GM21423 (cell line): ENCODE data around the gene AMH.
"Not testable (repeated sequence)": the region's sequence is repeated elsewhere in the genome, so short reads cannot be mapped to it uniquely, and the experiment has no call there.

Source experiments
- ATAC-seq: cut with Tn5 transposase; IDR thresholded peaks from one replicate; pipeline ENCODE4 v1.9.1; 2021; ENCODE audit warnings: mild to moderate bottlenecking, moderate library complexity; ENCODE audit not compliant: unreplicated experiment

AMH gene

DNA sequence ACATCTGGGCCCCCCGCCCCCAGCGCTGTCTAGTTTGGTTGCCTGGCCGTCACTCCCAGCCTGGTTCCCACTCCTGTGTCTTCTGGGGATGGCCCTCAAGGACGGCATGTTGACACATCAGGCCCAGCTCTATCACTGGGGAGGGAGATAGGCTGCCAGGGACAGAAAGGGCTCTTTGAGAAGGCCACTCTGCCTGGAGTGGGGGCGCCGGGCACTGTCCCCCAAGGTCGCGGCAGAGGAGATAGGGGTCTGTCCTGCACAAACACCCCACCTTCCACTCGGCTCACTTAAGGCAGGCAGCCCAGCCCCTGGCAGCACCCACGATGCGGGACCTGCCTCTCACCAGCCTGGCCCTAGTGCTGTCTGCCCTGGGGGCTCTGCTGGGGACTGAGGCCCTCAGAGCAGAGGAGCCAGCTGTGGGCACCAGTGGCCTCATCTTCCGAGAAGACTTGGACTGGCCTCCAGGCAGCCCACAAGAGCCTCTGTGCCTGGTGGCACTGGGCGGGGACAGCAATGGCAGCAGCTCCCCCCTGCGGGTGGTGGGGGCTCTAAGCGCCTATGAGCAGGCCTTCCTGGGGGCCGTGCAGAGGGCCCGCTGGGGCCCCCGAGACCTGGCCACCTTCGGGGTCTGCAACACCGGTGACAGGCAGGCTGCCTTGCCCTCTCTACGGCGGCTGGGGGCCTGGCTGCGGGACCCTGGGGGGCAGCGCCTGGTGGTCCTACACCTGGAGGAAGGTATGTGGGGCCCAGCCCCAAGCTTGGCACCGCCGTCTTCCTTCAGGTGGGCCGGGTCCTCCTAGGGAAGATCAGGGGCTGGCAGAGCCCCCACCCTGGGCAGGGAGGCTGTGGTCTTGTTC lies at the start of gene AMH:
AMH (plus strand) TSS at position 314 of the 857 bp plus-strand sequence; CDS start at position 324, 10 bp downstream.
- no peak for ATAC-seq

DNA sequence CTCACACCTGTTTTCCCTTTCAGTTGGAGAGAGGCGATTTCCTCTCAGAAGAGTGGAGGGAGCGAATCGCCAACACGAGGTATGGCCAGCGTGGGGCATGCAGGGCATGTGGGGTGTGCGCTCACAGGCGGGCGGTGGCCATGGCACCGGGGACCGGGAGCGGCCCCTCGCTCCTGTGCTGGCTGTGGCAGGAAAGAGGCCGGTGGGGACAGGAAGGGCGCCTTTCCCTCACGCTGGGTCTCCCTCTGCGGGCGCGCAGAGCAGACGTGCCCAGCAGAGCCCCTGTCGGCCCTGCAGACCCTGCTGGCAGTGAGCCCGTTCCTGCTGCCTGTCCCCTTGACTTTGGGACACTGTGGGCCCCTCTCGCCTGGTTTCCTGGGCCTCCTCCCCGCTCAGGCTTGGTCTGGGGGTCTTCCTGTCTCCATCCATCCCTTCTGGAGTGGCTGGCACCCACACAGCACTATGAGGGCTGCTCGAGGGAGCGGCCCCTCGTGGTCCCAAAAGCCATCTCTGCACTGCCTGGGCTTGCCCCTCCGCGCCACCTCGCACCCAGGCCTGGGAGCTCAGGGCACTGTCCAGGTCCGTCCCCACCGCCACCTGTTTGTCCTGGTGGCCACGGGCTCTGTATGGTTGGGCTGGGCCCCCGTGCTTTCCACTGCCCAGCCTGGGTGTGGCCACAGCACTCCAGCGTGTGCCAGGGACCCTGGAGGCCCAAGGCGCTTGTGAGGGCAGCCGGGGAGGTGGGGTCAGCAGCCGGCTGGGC lies 49.1 kb upstream of the AMH start:
- ATAC-seq: no peak

DNA sequence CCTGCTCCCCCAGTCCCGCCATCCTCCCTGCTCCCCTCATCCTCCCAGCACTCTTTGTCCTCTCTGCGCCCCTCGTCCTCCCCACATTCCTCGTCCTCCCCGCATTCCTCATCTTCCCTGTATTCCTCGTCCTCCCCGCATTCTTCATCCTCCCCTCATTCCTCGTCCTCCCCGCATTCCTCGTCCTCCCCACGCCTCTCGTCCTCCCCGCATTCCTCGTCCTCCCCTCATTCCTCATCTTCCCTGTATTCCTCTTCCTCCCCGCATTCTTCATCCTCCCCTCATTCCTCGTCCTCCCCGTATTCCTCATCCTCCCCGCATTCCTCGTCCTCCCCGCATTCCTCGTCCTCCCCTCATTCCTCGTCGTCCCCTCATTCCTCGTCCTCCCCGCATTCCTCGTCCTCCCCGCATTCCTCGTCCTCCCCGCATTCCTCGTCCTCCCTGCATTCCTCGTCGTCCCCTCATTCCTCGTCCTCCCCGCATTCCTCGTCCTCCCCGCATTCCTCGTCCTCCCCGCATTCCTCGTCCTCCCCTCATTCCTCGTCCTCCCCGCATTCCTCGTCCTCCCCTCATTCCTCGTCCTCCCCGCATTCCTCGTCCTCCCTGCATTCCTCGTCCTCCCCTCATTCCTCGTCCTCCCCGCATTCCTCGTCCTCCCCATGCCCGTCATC lies 48.4 kb upstream of the AMH start:
- ATAC-seq: not testable (repeated sequence)

DNA sequence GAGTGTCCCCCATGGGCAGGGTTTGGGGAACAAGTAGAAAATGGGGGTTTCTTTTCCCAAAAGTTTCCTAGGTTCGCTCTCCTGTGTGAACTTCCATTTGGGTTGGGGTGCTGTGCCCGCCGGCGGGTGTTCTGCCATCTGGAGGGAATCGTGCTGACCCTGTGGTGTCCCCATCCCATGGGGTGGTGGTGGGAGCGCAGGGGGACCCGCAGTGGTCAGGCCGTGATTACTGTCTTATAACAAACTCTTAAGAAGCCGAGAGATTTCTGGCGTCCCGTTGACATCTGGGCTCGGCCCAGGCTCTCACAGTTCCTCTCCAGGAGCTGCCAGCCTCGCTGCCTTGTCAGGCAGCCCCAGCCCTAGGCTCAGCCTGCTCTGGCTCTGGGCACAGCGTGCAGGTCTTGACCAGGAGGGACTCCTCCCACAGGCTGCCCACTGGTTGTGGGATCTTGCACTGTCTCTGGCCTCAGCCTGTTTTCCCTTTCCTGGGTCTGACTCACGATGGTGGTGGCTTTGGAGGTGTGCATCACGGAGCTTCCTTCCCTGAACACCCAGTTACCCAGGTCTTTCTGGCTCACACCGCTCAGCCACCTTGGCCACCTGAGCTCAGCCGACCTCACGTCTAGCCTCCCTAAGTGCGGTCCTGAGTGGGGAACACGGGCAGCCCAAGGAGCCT lies 47.5 kb upstream of the AMH start:
- ATAC-seq: no peak

DNA sequence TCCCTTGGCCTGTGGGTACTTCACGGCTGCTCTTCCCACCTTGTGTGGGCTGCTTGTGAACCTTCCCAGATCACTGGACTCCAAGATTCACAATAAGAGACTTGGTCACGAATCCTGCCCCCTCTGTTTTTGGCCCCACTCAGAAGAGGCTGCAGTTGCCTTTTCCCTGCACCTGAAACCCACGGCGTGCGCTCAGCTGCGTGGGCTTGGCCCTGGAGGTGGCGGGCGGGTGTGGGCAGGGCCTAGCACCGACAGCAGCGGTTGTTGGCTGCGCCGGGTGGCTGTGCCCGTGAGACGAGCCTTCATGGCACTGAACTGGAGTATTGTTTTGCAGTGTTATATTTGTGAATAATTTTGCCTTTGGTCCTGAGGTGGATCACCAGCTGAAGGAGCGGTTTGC lies 46.8 kb upstream of the AMH start:
- no peak for ATAC-seq

DNA sequence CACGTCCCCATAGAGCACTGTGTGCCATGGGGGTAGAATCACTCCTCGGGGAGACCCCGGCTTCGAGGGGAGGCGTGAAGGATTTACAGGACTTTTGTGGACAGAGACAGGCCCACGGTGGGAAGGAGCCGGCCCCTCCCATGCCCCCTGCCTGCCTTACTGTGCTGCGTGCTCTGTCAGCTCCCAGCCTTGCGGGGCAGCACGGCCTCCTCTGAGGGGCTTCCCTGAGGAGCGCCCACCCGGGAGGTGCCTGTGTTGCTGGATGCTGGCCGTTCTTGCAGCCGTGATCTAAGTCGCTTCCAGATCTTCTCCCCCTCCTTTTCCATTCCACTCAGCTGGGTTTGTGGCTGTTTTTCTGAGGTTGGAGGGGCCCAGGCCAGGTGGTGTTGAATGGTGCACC lies 42.1 kb upstream of the AMH start:
- ATAC-seq: no peak

DNA sequence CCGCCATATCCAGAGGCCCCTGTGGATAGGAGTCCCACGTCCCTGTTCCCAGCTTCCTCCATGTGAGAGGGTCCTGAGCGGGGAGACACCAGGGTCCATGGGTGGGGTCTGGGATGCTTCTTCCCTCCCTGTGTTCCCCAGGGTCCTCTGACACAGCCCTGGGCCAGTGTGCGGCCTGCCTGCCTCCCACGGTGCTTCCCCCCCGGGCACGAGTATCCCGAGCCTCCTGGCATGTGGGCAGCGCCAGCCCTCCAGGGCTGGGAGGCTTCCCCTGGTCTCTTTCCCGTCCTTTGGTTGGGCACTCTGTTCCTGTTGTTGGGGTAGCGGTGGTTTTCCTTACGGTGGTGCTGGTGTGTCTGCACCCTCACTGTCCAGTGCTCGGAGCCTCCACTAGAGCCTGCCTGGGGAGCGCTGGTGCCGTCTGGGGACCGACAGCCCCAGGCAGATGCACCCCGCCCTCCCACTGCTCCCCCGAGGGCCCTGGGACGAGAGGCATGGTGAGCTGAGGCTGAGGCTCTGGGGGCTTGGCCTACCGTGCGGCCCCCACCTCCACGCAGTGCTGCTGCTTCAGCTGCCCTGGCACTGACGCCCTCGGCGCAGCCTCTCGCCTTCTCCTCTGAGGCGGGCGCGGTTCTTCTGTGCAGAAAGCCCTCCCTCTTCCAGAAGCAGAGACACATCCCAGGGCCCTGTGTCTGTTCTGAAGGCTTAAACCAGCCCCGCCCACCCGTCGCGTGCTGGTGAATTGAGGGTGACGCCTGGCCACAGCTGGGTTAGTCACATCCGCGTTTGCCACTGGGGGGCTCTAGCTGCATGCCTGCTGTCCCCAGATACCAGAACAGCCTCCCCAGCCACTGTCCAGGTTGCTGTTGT lies 40.9 kb upstream of the AMH start:
- ATAC-seq: no peak

DNA sequence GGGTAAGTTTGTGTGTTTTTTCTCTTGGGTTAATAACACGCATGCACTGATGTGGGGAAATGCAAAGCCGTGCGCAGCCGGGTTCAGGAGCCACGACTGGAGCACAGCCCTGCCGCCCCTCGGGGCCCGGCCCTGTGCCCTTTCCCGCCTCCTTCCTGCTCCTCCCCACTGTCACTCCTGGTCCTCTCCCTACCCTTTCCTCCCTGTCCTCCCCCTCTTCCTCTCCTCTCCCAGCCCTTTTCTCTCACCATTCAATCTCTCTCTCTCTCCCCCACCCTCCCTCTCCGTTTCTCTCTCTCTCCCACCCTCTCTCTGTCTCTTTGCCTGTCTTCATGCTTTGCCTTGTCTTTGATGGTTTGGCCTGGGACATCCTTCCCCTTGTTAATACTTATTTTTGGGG lies 40.1 kb upstream of the AMH start:
- no peak for ATAC-seq

DNA sequence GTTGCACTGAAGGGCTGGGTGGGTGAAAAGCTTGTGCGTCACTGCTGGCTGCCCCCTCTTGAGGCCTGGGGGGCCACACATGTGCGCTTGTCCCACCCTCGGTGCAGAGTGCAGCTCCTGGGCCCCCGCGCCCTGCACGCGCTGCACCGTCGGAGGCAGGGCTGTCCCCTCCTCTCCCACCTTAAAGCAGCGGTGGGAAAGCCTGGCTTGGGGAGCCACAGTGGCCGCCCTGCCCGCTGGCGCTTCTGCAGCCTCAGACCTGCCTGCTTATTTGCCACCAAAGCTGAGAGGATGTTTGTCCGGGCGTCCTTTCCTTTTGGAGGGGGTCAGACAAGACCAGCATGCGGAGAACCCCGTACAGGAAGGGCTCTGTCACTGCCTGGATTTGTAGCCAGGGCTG lies 39.7 kb upstream of the AMH start:
- no peak for ATAC-seq

DNA sequence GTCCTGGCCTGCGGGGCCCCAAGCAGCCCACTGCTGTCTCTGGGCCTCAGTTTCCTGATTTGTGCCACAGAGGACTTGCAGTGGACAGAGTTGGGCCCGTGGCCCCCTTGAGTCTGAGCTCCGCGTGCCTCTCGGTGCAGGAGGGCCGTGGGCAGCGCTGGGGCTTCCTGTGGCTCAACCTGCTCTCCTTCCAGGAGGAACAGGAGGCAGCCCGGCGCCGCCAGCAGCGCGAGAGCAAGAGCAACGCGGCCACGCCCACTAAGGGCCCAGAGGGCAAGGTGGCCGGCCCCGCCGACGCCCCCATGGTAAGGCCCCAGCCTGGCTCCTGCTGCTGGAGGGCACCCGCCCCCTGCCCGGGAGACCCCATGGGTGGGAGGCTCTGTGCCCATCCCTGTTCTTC lies 38.9 kb upstream of the AMH start:
- ATAC-seq: no peak

DNA sequence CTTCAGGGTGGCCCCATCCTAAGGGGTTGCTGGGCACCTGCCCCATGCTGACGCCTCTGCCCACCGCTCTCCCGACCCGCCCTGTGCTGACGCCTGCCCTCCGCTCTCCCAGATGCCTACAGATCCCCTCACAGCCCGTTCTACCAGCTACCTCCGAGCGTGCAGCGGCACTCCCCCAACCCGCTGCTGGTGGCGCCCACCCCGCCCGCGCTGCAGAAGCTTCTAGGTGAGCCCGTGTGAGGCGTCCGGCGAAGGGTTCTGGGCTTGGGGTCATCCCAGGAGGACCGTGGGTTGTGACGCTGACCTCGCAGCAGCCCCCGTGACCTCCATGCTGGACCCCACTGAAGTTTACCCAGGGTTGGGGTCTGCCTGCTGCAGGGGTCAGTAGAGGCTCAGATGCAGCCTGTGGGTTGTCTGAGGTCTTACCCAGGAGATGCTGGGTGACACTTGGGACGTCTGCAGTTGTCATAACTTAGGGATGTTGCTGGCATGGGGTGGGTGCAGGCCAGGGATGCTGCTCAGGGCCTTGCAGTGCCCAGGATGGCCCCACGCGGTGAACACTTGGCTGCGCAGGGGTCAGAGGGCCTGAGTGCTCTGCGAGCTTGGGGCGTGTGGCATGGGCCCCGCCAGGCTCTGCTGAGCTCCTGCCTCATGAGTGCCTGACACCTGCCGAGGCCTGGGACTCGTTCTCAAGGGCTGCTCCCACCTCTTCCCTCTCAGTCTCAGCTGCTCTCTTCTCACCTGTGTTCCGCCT lies 38.0 kb upstream of the AMH start:
- no peak for ATAC-seq

DNA sequence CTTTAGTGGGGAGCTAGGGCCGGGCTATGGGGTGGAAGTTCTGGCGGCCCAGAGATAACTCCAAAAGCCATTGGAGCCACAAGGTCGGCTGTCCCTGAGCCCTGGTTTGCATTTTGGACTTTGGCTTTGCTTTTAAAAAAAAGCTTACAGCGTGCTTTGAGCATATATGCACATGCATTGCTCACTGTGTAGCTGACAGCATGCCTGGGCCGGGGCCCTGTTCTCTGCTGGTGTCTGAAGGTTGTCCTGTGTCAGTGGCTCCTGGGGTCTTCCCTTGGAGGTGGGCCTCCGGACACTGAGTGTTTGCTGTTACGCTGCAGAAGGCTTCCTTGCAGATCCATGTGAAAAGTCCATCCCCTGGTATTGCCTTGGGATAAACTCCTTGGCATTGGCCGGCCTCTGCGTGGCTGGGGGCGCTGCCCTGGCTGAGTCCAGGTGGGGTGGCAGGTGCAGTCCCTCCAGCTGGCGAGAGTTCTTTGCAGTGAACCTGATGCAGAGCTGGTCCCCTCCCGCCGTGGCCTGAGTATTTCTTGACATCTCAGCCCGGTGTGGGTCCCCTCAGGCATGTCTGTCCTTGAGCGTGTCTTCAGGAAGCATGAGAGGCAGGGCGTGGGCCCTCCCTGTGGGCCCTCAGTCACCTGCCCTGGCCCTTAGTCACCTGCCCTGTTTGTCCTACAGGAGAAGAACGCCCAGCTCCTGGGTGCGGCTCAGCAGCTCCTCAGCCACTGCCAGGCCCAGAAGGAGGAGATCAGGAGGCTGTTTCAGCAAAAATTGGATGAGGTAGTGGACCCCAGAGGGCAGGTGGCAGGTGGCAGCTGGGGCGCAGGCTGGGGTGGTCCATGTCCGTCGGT lies 36.0 kb upstream of the AMH start:
- ATAC-seq: no peak

DNA sequence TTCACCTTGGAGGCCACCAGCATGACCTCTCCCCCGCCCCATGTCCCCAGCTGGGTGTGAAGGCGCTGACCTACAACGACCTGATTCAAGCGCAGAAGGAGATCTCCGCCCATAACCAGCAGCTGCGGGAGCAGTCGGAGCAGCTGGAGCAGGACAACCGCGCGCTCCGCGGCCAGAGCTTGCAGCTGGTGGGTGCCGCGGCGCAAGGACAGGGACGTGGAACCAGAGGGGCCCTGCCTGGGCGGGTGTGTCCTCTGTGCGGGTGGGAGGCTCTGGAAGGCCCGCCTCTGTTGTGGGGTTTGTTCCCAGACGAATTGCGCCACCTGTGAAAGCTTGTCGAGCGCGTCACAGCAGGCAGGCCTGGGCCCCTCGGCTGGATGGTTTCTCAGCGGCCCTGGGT lies 35.3 kb upstream of the AMH start:
- no peak for ATAC-seq

DNA sequence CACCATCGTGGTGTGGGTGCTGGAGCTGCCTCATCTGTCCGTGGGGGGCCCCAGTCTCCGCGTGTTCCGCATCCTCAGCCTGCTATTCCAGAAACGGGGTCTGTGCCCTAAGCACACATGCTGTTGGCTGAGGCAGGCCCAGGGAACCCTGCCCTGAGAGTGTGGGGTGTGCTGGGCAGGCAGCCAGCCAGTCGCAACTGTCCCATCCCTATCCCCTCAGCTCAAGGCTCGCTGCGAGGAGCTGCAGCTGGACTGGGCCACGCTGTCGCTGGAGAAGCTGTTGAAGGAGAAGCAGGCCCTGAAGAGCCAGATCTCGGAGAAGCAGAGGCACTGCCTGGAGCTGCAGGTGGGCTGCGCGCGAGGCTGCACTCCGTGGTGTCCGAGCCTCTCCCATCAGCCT lies 34.9 kb upstream of the AMH start:
- ATAC-seq: no peak

DNA sequence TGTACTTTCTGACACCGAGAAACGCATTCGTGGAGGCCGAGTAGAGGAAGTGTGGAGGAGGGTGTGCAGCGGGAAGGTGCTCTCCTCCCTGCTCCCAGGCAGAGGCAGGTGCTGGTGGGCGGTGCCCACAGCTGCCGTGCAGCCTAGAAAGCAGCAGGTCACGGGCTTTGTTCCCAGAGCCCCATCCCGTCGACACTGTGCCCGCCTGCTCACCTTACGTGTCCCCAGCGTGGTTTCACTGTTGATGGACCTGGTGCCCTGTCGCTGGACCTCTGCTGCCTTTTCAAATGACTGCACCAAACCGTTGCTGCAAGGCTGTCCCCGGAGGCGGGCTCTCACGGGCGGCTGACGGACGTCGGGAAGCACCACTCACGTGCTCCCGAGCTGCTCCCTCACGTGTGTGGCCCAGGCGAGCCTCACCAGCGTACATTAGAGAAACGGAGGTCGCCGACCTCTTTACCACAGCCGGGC lies 33.8 kb upstream of the AMH start:
- ATAC-seq: no peak

DNA sequence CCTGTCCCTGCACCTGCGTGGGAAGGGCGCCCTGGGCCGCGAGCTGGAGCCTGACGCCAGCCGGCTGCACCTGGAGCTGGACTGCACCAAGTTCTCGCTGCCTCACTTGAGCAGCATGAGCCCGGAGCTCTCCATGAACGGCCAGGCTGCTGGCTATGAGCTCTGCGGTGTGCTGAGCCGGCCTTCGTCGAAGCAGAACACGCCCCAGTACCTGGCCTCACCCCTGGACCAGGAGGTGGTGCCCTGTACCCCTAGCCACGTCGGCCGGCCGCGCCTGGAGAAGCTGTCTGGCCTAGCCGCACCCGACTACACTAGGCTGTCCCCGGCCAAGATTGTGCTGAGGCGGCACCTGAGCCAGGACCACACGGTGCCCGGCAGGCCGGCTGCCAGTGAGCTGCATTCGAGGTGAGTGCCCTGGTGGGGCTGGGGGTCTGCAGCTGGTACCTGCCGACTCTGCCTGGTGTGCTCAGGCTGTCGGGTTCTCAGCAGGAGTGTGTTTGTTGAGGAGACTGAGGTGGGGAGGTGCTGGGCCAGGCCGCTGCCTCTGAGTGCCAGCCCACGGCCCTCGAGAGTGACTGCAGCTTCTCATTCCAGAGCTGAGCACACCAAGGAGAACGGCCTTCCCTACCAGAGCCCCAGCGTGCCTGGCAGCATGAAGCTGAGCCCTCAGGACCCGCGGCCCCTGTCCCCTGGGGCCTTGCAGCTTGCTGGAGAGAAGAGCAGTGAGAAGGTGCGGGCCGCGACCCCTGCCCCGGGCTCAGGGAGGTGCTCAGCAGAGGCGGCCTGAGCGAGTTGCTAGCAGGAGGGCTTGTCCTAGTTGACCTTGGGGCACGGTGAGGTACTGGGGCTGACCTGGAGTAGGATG lies 32.5 kb upstream of the AMH start:
- no peak for ATAC-seq

DNA sequence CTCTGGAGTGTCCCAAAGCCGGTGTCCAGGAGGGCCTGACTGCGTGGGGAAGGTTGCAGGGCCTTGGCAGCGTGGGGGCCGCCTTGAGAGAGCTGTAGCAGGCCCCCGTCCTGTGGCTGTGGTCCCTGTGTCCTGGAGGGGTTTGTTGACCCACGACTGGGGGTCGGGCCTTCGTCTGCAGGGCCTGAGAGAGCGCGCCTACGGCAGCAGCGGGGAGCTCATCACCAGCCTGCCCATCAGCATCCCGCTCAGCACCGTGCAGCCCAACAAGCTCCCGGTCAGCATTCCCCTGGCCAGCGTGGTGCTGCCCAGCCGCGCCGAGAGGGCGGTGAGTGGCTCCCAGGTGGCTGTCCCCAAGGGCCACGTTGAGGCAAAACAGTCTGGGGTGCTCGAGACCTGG lies 31.5 kb upstream of the AMH start:
- no peak for ATAC-seq

DNA sequence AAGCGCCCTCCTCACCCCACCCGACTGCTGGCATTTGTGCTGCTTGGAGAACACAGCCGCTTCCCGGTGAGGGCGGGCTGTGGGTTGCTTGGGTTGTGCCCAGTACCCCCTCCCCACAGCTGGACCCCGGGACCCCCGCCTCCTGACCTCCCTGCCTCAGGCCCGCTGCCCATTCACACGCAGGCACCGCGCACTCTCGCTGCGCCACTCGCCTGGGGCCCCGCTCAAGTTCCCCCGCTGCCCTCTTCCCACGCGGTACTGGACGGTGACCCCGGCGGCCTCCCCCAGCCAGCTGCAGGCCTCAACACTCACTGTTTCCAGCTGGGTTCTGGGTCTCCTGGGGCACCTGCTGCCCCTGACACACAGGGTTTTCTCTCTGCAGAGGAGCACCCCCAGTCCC lies 29.4 kb upstream of the AMH start:
- ATAC-seq: no peak
